ENCODE measurements around the gene GABRR3.

GABRR3 gene

GRCh38 chr3:97954228-97954827 is 80.8 kb downstream of the GABRR3 start:
- DNase-seq = no peak

GRCh38 chr3:97952872-97953271 is 82.2 kb downstream of the GABRR3 start:
- DNase-seq = no peak

- no peak for DNase-seq
Measured at GRCh38 chr3:97952280-97952679, 82.8 kb downstream of the GABRR3 start.

- DNase-seq = no peak
Measured at GRCh38 chr3:97950360-97950759, 84.8 kb downstream of the GABRR3 start.

GRCh38 chr3:97949743-97950142 is 85.4 kb downstream of the GABRR3 start:
- DNase-seq = no peak

GRCh38 chr3:97949110-97949485 is 86.0 kb downstream of the GABRR3 start:
- no peak for DNase-seq

- DNase-seq = no peak
Measured at GRCh38 chr3:97948351-97949109, 86.6 kb downstream of the GABRR3 start.

GRCh38 chr3:97942801-97943546 is 92.1 kb downstream of the GABRR3 start:
- no peak for DNase-seq

GRCh38 chr3:97940034-97940433 is 95.1 kb downstream of the GABRR3 start:
- no peak for DNase-seq

- DNase-seq = no peak
Measured at GRCh38 chr3:97939401-97939800, 95.7 kb downstream of the GABRR3 start.

GRCh38 chr3:97938444-97938843 is 96.7 kb downstream of the GABRR3 start:
- DNase-seq = no peak

- DNase-seq = no peak
Measured at GRCh38 chr3:97937205-97937604, 97.9 kb downstream of the GABRR3 start.

GRCh38 chr3:97935842-97936241 is 99.3 kb downstream of the GABRR3 start:
- DNase-seq = no peak
